GM18867 (cell line): Measurements from ENCODE around the gene KCNQ4.

ENCODE experiments used
- ATAC-seq: cut with Tn5 transposase; IDR thresholded peaks from one replicate; pipeline ENCODE4 v1.9.1; 2021; ENCODE audit warnings: mild to moderate bottlenecking, moderate library complexity; ENCODE audit not compliant: unreplicated experiment

Gene KCNQ4

DNA sequence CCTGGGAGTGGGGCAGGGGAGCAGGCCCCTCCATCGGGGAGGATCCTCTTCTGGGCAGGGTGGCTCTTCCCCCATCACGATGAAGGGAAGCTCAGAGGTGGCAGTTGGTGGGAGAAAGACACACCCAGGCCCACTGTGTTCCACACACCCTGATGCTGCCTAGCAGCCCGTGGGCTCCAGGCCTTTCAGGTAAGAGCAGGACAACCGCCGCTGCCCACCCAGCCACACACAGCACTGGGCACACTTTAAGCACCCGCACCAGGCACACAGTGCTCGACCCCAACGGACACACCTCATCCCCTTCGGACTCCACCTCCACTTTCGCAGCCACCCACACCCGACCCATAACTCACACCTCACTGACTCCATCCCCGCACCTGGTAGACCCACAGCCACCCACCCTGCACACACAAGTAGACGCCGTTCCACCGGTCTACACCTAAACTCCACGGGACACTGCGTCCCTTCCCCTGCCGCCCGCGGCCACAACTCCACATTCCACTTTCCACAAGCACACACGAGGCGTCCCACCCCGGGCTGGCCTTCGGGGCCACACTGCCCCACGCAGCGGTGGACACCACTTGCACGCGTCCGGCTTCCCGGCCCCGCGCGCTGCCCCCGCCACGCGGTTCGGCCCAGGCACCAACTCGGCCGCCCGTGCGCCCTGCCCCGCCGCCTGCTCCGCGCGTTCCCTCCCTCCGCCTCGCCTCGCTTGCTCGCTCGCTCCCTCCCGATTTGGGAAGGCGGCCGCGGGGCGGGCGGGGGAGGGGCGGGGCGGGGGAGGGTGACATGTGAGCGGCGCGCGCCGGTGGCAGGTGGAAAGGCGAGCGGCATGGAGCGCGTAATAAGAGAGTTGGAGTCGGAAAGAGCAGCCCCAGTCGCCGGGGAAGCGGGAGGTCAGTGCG lies at the start of gene KCNQ4:
Gene KCNQ4 (plus strand): TSS at position 787 of the 905 bp plus-strand sequence. CDS start 307 bp downstream, outside the sequence.
- ATAC-seq, result no peak

DNA sequence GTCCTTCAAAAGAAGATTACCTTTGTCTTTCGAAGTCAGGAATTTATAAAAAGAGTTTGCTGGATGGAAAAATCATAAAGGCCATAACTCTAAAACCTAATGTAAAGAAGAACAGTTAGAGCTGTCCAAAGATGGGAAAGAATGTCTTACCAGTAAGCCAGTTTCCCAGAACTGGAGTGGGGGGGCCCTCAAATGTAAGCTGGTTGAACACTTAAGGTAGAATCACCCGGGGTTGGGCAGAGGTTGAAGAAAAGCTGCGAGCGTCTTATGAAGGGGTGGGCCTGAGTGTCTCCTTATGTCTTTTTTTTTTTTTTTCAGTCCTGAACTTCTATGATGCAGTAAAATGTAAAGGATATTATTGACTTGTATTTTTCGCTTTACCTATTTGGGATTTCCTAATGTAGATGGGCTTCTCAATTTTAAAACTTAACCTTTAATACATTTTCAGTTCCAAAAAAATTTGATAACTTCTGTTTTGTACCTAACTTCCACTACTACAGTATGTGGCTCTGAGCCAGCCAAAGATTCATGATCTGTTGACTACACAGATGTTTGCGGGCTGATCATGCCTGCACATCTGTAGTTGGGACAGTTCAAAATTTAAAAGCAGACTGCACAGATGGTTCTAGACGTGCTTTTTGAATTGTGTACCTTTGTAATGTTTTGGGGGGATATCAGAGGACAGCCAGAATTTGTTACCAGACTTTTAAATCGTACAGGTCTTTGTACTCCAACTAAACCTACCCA lies 48.5 kb upstream of the KCNQ4 start:
- ATAC-seq, result no peak

DNA sequence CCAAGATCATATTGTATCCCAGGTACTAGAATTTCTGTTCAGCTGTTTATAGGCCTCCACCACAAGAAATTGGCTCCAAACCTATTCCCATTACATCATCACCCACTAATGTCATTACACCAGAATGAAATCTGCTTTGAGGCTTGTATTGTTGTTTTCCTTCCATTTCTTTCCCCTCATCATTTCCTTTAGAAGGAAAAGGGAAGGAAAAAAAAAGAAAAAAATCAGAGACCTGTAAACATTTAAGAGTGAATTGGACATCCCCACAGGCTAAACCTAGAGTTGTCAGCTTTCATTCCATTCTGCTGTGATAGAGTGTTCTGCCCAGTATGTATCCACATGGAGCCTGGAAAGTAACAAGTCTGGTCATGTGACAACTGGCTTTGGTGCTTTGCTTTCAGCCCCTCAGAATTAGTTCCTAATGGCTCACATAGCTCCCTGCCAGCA lies 47.5 kb upstream of the KCNQ4 start:
- ATAC-seq, result no peak

DNA sequence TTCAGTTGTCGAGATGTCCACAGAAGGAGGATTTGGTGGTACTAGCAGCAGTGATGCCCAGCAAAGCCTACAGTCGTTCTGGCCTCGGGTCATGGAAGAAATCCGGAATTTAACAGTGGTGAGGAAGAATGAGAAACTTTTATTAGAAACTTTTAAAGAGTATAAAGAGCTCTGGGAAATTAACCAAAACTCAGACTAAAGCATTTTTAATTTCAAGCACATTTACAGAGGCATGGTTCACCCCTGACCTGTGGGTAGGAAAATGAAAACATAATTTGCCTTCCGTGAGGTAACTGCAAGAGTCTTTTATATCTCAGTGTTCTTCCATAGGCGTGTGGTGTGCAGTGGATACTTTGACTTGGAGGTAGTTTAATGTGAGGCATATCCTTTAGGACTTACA lies 44.8 kb upstream of the KCNQ4 start:
- ATAC-seq, result no peak

DNA sequence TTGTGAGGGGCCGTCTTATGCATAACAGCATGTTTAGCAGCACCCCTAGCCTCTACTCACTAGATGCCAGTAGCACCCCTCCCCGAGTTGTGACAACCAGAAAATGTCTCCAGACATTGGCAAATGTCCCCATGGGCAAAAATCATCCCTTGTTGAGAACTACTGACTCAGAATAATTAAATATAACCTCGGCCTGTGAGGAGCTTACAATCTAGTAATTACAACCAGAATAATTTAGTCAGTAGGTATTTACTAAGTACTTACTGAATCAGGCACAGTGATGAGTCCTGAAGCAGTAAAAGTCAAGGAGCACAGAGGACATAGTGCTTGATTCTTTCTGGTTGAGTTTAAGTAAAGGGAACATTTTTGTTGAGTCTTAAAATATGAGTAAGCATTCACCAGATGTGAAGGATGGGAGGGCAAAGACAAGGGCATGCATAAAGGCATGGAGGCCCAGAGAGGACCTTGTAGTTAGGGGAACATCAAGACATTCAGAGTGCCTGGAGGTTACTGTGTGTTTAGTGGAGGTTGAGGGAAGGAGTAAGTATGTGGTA lies 44.1 kb upstream of the KCNQ4 start:
- no peak for ATAC-seq

DNA sequence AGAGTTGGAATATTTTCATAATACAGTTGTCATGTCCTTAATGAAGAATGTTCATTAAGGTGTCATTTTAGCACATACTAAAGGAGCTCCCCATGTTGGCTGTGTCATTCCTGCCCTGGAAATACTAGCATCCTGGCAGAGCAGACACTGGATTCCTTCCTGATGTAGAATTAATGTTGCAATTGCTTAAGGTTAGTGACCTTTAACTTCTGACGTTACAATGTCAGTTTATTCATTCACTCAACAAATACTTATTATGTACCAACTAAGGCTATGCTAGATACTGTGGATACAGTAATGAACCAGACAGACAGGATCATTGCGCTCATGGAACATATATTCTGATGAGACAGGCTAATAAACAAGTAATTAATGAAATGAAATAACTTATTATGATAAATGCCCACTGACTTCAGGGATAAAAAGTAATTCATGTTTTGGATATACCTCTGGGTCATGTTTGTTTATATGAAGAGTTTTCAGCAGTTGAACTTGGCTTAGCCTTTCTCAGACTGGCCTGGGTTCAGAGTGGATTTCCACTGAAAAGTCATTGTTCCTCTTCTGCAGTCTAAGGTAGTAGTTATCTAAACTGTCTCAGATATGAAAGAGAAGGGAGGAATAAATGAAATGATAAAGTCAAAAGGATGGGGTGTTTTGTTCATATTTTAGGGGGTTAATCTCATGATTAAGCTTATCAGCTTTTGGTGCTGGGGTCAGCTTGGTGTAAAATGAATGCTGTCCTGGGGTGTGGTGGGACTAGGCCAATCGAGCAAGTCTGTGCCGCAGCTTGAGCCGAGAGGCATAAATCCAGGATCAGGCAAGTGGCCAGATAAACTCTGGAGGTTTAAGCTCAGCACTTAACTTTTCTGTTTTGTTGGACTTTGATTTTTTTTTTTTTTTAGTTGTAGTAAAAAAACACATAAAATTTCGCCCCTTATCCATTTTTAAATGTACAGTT lies 43.3 kb upstream of the KCNQ4 start:
- ATAC-seq, result no peak

DNA sequence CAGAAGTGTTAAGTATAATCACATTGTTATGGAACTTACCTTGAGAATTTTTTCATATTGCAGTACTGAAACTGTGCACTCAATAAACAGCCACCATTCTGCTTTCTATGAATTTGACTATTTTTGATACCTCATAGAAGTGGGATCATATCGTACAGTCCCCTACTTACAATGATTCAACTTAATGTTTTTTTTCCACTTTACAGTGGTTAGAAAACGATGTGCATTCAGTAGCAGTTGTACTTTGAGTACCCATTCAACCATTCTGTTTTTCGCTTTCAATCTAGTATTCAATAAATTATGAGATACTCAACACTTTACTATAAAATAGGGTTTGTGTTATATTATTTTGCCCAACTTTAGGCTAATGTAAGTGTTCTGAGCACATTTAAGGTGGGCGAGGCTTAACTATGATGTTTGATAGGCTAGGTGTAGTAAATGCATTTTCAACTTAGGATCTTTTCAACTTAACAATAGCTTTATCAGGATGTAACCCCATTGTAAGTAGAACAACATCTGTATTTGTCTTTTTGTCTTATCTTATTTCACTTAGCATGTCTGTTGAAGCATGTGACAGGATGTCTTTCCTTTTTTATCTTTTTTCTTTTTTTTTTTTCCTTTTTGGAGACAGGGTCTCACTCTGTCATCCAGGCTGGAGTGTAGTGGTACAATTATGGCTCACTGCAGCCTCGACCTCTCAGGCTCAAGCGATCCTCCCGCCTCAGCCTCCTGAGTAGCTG lies 42.4 kb upstream of the KCNQ4 start:
- ATAC-seq, result no peak

DNA sequence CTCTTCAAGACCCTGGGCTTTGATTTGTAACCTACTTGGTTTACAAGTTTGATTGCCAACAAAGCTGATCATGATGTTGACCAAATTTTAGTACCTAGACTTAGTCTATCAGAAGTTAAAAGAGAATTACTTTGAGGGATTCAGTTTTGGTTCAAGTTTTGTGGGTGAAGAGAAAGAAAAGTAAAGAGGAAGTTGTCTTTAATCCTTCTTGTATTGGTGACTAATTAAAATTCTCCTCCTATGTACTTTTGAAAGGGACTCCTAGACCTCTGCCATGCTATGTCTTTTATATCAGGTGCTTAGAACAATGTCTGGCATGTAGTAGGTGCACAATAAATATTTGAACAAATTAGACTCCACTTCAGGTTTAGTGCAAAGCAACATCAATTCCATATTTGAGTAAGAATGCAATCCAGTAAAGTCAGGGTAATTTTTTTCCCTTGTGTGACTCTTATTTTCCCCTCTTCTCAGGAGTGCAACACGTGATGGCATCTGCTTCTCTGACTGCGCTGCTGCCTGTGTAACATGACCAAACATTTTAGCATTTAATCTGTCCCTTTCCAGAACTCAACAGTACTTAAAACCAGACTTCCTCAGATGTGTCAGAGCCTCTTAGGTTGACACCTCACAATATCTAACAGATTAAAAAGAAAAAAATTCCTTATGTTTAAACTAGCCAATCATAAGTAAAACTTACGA lies 41.1 kb upstream of the KCNQ4 start:
- ATAC-seq, result no peak

DNA sequence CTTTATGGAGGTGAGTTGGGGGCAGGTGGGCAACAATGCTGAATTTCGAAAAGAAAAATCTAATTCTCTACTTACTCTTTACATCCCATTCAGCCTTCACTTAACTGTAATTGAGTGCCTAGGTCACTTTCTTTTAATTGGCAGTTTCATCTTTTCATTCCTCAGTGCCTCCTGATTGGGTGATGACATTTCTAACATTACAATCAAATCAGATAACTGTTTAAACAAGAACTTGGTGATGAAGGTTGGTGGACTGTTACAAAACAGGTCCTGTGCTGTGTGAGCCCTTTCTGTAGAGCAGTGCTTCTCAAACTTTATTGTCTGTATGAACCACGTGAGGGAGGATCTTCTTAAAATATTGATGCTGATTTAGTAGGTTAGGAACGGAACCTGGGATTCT lies 40.1 kb upstream of the KCNQ4 start:
- ATAC-seq, result no peak

DNA sequence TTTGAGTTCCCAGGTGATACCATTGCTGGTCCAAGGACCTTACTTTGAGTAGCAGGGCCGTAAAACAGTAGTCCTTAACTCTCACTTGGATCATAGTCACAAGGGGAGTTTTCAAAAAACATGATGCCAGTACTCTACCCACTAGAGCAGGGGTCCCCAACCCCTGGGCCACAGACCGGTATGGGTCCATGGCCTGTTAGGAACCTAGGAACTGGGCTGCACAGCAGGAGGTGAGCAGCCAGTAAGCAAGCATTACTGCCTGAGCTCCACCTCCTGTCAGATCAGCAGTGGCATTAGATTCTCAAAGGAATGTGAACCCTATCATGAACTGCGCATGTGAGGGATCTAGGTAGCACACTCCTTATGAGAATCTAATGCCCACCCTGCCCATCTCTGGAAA lies 39.7 kb upstream of the KCNQ4 start:
- no peak for ATAC-seq

DNA sequence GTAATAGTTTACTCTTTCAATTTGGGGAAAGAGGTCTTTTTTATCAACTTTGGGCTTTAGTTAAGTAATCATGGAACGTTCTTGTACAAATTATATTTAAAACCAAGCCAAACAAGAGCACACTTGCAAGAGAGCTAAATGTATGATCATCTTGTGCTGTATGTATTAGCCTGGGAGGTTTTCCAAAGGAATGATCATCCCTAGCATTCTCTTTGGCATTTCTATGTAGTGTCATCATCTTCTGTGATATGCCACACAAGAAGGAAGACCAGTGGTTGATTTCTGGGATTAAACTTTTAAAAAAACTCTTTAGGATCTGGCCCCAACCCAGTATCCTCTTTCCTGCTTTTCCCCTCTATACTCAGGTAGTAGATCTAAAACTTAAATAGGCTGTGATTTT lies 38.4 kb upstream of the KCNQ4 start:
- ATAC-seq, result no peak

DNA sequence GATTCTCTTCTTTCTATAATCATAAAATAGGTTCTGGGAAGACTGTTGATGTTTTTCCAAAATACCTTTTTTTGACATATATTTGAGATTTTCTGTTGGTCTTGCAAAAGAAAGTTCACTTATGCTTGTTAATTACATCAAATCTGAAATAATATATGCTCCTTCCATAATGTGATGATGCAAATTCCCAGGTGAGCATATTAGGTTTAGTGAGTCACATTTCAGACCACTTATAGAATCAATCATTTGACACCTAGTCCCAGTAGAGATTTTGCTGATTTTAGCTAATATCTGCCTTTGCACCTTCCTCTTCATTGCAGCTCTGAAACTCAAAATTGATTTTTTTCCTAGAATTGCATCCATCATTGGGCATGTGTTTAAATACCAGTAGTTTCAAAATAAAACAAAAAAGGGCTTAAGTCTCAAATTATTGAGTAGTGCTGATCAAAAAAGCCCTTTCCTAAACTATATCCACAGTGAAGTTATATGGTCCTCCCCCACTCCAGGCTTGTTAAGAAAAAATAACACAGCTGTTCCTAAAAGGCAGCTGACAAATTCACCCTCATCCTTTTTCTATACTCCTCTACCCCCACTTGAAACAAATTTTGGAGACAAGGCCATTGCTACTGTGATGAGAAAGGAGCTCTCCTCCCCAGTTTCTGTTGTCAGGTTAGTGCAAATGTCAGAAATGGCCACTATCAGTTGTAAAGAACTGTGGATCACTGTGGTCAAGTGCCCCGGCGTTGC lies 37.1 kb upstream of the KCNQ4 start:
- ATAC-seq, result no peak

DNA sequence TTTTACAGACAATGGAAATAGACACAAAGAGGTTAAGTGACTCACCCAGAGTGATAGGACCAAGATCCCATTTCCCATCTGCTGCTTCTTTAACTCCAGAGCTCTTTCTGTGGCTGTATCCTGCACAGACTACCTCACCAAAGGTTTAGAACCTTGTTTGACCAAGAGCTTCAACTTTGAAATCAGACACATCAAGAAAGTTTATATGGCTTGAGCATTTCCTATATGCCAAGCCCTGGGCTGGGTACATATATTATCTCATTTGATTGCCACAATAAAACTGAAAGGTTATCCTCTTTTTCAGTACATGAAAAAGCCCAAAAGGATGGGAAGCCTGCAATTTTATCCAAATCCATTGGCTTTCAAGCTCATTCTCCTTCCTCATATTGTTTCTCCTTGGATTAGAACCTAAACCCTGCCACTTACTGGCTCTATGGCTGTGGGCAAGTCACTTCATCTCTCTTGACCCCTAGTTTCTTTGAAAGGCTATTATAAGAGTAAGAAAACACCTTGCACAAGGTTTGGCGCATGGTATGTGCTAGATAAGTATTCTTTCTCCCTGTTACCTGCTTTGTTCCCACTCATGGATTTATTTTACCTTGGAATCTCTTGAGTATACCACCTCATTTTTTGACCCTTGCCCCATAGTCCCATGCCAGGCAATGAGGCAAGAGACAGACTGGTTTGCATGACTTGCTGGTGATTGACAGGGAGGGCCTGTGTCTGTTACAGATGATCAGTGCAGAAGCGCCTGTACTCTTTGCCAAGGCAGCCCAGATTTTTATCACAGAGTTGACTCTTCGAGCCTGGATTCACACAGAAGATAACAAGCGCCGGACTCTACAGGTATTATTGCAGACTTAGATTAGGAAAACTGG lies 34.5 kb upstream of the KCNQ4 start:
- no peak for ATAC-seq

DNA sequence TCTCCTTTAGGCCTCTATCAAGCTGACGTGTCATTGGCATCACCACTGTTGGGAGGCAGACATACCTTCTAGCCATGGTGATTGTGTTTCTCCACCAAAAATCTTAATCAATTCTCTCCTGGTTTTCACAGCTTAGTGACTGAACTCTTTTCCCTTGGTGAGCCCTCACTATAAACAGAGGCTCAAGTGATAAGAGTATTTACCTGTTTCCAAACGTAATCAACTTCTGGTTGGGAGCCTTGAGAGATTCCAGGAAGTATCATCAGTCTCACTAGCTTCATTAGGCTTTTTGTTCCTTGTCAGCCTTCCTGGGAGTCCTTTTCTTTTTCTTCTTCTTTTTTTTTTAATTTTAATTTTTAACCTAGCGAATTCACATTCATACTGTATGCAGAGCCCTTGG lies 33.8 kb upstream of the KCNQ4 start:
- no peak for ATAC-seq

DNA sequence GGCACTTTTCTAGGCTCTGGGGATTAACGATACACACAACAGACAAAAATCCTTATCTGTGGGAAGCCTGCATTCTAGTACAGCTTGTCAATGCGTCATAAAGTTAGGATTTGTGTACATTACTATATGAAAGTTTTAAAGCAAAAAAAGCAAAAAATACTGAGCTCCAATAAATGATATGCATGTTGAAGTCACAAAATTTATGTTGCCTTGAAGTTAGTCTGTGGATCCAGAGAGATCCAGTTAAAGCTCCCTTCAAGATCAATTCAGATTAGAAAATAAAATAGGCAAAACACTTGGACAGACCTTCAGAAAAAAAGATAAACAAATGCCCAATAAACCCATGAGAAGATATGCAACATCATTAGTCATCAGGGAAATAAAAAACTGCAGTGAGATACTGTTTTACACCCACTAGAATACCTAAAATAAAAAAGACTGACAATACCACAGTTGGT lies 33.1 kb upstream of the KCNQ4 start:
- ATAC-seq, result no peak

DNA sequence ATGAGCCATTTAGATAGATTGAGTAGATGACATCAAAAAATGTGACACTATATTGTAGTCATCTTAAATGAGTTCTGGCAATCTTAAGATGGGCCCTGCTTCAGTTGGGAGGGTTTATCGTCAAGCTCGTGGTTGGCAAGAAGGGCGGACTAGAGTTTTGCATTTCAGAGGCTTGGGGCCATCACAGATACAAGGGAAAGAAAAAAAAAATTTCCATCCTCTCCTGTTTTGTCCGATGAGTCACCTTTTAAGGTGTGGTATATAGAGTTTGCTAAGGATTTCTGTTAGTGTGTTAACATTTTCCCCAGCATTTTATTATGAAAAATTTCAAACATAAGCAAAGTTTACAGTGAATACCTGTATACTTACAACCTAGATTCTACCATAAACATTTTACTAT lies 31.8 kb upstream of the KCNQ4 start:
- ATAC-seq, result no peak

DNA sequence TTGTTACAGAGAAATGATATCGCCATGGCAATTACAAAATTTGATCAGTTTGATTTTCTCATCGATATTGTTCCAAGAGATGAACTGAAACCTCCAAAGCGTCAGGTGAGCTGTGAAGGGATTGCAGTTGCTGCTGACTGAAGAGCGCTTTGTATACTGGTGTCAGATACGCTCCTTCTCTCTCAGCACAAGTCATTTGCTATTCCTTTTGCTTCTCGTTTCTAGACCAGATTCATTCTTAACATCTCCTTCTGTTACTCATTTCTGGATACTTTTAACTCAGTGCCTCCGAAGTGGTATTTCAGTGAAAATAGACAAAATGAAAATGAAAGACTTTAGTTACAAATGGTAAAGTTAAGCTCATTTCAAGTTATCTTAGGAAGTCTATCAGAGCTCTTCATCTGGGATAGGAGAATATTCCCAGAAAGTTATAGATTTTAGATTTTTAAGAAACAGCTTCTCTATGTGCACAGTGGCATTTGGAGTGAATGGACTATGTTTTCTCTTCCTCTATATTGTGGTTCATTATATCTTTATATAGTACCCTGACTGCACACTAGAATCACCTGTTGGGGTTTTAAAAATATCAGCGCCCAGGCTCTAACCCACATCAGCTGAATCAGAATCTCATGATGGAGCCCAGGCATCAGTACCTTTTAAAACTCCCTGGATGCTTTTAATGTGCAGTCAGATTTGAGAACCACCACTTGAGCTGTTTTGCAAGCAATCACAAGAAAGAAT lies 30.3 kb upstream of the KCNQ4 start:
- ATAC-seq, result peak; percentile 46
